ENCODE results near the gene STT3B. TPM values are rescaled to one million over a fixed set of nuclear protein-coding genes. Genes with fewer than 3 reads are reported as not detected.
"Not testable (repeated sequence)": the region's sequence is repeated elsewhere in the genome, so short reads cannot be mapped to it uniquely, and the experiment has no call there.

Gene STT3B
- total RNA-seq, 1 experiment from 2014 or later, result 86.5 TPM

DNA sequence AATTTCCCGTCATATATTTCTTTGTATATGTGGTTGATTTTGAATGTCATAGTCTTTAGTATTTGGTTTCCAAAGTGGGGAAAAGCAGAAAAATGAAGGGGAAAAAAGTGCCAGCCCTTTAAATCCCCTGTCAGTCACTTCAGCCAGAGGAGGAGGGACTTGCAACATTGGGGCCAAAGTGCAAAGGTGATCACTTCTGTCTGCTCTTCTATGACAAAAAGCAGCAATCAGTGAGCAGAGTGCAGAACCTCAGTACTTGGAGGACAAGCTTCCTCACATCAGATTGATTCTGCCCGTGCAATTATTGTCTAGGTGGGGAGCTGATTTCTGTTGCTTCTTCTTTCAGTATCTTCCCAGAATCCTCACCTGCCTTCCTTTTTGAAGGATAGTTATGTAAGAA, 60.0 kb downstream of the STT3B start:
- no peak for DNase-seq (ENCODE audit: low spot score)

DNA sequence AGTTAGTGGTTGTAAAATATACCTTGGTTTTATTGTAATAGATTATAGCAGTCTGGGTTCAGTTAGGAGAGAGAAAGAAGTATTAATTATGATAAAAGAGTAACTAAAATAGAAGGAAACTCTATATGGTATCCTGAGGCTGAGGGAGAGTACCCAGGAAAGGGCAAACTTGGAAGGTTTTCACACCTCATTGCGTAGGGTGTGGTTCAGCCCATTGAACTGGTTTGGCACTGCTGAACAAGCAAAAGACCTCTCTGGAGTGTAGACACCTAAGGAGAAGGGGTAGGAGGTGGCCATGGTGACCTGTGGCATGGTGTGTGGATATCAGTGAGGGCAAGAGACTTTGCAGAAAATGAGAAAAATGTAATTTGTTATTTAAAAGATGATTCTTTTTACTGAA, 63.5 kb downstream of the STT3B start:
- DNase-seq (ENCODE audit: low spot score), result no peak

DNA sequence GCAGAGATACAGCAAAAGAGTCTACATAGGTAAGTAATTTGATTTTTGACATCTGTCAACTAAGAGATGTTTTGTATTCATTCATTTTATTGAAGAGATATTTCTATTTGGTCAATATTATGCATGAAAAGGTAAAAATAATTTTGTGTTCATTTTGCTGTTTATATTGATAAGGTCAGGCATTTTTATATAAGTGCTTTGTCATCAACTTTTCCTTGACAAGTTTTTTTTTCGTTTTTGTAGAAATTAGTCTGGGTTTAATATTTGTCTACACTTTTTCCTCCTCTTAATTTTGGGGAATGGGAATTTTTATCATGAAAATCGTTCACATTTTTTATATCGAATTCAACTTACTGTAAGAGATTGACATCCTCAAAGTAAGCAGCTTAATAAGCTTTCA, 67.7 kb downstream of the STT3B start:
- DNase-seq (ENCODE audit: low spot score), result no peak

DNA sequence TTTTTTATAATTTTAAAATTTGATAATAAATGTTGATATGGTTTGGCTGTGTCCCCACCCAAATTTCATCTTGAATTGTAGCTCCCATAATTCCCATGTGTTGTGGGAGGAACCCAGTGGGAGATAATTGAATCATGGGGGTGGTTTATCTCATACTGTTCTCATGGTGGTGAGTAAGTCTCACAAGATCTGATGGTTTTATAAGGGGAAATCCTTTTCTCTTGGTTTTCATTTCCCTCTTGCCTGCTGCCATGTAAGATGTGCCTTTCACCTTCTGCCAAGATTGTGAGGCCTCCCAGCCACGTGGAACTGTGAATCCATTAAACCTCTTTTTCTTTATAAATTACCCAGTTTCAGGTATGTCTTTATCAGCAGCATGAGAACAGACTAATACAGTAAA, 72.6 kb downstream of the STT3B start:
- not testable (repeated sequence) for DNase-seq (ENCODE audit: low spot score)

DNA sequence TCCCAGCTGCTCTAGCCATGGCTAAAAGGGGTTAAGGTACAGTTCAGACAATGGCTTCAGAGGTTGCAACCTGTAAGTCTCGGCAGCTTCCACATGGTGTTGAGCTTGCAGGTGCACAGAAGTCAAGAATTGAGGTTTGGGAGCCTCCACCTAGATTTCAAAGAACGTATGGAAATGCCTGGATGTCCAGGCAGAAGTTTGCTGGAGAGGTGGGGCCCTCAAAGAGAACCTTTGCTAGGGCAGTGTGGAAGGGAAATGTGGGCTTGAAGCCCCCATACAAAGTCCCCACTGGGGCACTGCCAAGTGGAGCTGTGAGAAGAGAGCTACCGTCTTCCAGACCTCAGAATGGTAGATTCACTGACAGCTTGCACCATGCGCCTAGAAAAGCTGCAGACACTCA, 73.7 kb downstream of the STT3B start:
- no peak for DNase-seq (ENCODE audit: low spot score)

DNA sequence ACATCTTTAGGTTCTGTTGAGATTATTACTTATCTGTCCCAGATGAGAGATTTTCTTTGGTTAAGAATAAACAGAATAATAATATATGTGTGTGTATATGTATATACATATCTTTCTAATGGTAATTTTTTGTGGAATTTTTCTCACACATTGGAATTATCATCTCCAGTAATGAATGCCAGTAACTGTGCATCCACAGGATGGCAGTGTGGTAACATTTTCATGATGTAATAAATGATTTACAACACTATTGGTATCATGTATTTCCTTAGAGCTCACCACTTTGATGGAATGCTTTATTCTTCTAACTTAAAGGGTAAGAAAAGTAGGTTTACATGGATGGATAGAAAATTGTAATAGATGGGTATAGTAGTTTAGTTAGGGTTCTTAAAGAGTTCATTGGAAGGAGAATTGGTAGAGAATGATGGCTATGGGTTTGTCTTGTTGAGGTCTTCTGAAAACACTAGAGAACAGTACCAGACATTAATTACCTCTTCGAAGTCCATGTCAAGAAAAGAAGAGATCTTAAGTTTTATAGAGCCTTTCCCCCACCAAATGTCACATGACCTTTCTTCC, 78.1 kb downstream of the STT3B start:
- peak; percentile 44 for DNase-seq (ENCODE audit: low spot score)

DNA sequence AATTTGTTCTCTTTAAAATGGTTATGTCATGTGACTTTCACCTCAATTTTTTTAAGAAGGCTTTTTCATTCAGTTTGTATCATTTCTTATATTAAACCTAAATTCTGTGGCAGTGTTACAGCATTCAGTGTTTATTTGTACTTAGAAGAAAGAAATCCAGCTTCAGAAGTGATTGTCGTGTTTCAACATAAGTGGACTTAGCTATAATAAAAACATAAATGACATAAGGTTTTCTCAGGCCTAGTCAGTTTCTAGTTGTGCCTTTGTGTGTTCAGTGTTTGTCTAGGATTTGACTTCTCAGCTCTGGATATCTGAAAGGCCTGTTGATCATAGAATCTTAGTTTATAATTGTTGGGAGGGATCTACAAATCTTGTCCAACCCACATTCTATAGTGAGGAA, 80.5 kb downstream of the STT3B start:
- no peak for DNase-seq (ENCODE audit: low spot score)

DNA sequence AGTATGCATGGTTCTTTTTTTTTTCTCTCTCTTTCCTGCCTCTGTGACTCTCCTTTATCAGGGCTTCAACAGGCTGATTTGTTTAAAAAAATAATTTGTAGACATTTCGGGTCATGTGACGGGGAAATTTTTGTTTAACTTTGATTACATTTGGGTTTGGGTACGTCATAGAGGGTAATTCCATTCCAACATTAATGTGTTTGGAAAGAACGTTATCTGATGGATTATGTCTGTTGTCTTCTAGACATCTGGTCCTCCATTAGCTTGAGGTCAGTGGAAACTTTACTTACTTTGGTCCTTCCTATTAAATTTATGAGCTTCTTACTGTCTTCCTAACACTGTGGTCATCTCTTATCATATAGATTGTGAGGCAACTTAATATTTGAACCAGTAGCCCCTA, 80.9 kb downstream of the STT3B start:
- DNase-seq (ENCODE audit: low spot score), result no peak

DNA sequence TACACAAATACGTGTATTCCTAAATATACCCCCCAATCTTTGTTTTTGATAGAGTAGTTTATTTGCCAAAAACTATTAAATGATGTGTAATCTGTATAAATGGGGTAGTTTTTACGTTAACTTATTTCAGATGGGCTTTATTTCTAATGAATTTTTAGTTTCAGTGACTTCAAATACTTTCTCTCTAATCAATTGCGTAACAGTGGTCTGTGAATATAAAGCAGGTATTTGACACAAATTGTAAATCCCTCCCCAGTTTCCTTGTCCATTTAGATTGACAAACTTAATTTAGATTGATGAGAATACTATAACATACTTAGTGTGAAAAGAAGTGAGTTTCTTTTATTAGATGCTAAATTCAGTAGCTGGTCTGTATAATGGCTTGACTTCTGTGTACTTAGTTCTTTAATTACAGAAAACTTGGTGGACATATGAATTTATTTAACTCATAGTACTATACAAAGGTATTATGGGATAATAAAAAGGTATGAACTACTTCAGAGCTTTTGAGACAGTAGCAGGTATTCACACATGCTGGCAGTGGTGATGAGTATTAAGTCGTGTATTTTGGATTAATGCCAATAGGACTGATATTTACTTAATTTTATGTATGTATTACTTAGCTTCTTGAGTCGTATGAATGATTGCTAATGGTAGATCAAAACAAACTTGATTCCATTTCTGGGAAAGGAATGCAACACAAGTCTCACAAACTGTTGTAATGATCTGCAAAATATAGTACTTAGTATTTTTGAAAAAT, 81.6 kb downstream of the STT3B start:
- DNase-seq (ENCODE audit: low spot score), result peak; percentile 21

DNA sequence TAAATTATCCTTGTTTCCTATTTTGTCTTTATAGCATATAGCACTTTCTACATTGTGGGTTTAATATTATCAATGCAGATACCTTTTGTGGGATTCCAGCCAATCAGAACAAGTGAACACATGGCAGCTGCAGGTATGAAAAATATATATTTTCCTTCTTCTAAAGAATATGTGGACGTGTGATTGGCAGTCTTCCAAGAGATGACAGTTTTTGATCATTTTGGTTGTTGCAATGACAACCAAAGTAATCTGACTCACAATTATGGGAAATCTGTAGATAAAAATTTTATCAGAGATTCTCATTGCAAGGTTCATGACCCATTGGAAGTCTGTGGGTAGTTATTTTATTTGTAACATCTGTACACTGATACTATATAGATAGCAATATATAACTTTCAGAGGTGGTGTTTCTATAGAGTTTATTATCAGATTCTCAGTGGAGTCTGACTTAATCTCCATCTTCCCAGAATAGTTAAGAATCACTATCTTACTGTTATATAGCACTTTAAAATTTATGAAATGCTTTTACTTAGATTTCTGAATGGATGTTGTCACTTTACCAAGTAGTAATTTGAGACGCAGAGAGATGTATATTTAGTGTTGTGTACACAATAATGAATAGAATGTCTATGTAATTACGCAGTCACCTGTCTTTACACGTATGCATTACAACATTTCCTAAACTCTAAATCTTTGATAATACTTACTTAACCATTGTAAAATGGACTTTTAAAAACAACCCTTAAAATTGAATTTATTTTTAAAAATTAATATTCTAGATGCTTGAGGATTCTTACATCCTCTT, 82.5 kb downstream of the STT3B start:
- no peak for DNase-seq (ENCODE audit: low spot score)

DNA sequence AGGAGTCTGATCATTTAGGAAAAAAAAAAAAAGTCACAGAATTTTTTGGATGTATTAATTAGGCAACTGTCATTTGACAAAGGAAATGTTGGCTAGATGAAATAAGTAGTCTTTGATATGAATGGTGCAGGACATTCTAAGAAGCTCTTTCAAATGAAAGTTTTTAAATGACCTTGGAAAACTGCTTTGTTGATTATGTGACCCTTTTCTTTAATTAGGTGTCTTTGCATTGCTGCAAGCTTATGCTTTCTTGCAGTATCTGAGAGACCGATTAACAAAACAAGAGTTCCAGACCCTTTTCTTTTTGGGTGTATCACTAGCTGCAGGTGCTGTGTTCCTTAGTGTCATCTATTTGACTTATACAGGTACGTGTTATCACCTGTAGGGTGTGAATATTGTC, 84.0 kb downstream of the STT3B start:
- DNase-seq (ENCODE audit: low spot score), result no peak

DNA sequence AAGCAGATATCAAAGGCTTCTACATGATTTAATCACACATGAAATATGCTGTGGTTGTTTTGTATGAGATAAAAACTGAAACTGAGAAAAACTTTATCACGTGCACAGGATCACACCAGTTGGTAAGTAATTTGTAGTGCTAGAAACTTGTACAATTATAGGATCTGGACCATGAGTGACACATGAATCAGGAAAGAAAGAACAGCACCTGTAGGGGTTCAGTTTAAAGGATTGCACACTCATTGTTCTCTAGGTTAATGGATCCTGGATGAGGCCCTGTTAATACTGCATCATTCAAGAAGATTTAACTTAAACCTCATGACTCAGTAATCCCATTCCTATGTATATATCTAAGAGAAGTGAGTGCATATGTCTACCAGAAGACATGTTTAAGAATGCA, 87.9 kb downstream of the STT3B start:
- no peak for DNase-seq (ENCODE audit: low spot score)

DNA sequence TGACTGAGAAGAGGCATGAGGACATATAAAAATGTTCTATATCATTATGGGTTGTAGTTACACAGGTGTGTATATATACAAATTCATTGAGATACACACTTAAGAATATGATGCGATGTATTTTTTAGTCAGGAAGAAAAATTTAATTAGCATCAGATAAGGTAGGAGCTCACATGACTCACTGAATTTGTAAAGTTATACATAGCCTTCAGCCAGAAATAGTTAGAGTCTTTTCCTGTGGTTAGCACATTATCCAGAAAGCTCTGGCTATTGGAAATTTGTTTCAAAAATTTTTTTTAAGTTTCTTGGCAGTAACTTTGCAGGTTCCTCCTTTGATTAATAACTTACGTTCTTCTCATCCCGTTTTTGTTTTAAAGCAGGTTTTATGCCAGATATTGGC, 88.6 kb downstream of the STT3B start:
- no peak for DNase-seq (ENCODE audit: low spot score)

DNA sequence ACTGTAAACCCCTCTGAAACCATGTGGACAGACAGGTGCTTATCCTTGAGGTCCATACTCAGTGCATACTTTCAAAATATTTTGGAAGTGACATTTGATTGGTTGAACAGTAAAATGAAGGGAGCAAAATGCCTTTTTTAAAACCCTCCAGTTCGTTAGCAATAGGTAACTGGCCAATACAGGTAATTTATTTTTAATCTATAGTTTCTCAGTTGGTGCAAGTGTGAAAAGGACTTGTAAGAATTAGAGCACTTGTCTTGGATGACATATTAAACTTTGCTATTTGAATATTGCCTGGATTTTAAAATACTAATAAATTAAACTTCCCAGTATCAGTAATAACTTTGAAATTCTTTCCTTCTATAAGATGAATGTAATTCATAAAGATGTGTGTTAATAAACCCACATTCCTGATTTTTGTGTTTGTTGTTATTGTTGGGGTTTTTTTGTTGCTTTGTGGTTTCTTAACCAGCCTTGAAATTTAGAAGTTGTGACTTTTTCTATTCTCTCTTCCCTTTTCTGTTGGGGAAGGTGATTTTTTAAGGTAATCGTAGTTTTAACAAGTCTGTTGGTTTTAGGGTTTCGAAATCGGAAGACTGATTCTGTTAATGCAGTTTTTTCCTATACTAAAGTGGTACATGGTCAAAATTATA, 90.0 kb downstream of the STT3B start:
- DNase-seq (ENCODE audit: low spot score), result no peak

DNA sequence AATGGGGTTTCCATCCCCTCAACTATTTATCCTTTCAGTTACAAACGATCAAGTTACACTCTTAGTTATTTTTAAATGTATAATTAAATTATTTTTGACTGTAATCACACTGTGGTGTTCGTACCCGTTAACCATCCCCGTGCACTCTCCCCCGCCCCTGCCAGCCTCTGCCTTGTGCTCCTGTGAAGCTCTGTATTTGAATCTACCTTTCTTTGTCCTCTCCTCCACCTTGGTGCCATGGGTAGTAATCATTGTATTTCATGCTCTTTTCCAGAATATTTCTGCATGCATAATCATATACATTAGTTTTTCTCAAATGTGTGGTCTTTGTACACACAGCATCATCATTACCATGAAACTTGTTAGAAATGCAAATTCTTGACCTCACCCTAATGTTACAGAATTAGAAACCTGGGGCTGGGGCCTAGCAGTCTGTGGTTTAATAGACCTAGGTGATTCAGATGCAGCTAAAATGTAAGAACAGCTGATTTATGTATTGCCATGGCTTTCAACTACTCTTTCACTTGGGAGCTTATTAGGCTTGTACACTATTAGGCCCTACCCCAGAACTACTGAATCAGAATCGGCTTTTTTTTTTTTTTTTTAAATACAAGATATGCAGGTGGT, 91.5 kb downstream of the STT3B start:
- no peak for DNase-seq (ENCODE audit: low spot score)

DNA sequence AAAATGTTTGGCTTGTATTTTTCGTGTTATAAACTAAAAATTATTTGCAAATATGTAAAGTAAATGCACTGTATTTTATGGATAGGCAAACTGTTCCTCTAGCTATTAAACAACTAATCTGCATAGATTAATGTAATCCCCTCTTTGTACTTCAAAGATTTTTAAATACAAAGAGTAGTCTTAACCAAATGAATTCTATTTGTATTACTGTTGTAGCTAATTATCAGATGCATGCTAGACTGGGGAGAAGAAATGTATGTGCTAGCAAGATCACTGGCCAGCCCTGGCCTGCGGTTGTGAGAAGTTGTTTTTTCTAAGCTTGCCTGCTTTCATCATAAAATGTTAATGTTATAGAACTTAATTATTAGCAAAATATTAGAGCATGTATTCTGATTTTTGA, 92.6 kb downstream of the STT3B start:
- DNase-seq (ENCODE audit: low spot score), result no peak

DNA sequence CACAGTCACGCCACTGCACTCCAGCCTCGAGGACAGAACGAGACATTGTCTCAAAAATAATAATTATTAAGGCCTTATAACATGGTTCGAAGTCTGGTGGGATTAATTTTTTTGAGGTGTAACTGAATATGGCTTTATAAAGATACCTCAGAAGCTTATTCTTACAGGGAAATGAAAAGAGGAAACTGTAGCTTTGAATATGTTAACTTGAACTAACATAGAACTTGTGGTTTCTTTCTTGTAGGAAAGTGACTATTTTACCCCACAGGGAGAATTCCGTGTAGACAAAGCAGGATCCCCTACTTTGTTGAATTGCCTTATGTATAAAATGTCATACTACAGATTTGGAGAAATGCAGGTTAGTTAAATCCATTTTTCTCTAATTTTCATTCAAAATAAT, 96.3 kb downstream of the STT3B start:
- DNase-seq (ENCODE audit: low spot score), result no peak

DNA sequence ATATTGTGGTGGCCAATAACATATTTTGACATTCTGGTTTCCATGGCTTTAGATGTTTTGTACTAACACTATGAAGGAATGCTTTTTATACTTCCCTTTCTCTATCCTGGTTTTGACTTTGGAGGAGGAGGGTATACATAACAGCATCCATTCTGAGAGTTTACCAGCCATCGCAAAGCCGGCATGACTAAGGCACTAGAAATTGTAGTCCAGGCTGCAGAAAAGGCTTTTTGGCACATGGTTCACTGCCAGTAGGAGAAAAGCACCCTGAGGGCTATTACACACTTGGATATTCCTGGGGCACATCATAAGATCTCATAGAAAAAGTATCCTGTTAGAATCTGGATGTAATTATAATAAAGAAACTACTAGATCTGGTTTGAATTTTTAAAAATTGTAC, 101.8 kb downstream of the STT3B start:
- no peak for DNase-seq (ENCODE audit: low spot score)

DNA sequence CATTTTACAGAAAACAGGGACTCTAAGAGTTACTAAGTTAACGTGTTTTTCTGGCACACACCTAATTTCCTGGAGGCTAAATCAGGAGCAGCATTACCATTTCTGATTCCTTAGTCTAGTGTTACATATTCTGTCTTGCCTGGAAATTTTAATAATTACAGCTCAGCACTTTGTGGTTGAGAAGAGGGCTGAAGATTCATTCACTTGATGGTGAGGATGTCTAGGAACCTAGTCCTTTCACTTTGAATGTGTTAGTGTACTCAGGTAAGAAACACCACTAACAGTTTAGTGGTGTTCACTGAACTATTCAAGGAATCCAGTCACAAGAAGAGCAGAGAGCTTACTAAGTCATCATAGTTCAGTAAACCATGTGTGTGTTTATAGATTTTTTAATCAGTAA, 102.8 kb downstream of the STT3B start:
- no peak for DNase-seq (ENCODE audit: low spot score)

DNA sequence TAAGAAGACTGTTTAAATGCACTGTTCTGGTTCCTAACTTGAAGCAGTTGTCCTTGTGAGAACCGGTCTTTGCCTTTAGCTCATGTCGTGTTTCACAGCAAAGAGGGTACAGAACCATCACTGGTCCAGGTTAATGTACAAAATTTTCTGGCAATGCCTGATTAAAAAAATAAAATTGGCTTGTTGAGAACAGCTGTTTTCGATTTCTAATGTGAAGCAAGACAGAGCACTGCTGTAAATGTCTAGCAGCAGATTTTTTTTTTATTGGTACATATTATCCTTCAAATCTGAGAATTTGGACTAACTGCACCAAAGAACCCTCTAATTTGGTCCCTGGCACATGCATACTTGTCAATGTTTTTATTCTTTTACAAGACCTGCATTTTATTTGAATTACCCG, 103.3 kb downstream of the STT3B start:
- no peak for DNase-seq (ENCODE audit: low spot score)

DNA sequence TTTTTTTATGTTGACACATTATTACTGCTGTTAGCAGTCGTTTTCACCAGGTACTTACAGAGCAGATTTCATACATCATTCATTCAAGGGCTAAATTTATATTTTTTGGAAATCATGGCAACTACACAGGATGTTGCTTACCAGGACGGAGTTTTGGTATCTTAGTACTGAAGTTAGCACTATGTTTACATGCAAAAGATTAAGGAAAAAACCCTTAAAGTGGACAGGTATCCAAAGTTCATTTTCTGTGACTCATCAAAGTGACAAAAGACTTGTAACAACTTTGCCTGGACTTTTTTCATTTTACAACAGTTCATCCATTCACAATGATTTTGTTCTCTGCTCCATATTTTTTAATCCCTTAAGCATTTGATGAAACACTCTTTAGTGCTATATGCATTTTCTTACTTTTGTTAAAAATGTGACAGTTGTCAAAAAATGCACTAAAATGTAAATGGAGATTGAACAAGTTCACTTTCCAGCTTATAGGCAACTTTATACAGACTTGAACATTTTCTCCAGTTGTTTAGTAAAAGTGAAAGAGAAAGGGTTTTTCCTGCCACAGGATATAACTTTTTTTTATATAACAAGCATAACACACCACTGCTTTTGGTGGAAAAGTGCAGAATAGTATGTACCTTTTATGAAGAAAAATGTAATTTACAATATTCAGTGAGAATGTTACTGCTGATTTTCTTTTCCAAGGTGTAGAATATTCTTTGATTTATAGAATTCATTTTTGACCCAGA, 104.1 kb downstream of the STT3B start:
- DNase-seq (ENCODE audit: low spot score), result no peak
